Skeletal muscle tissue (tissue), 4 donors: ENCODE measurements around the gene MAN2A1. TPM values are rescaled to one million over a fixed set of nuclear protein-coding genes. Genes with fewer than 3 reads are reported as not detected.
A peak's percentile ranks its signal among the peaks of the same experiment; 100 is the strongest.

Source experiments
- H3K27ac ChIP-seq: one replicate; pipeline ENCODE4 v1.7.0; 2013; ENCODE audit warnings: mild to moderate bottlenecking, low read depth, low read length, inconsistent platforms
- H3K27me3 ChIP-seq, 3 donors: one replicate each; pipeline ENCODE4 v1.7.0; 2013; ENCODE audit warnings: low read length in 3 of 3; ENCODE audit not compliant: control insufficient read depth in 3 of 3, insufficient read depth in 3 of 3
- H3K36me3 ChIP-seq, 3 donors: one replicate each; pipeline ENCODE4 v1.7.0; 2013; ENCODE audit warnings: low read length in 3 of 3; ENCODE audit not compliant: control insufficient read depth in 3 of 3, insufficient read depth in 3 of 3
- H3K4me1 ChIP-seq, 3 donors: one replicate each; pipeline ENCODE4 v1.7.0; 2013; ENCODE audit warnings: low read length in 3 of 3, mild to moderate bottlenecking in 3 of 3; ENCODE audit not compliant: control insufficient read depth in 3 of 3, insufficient read depth in 3 of 3
- H3K4me3 ChIP-seq, 3 donors: one replicate each; pipeline ENCODE4 v1.7.0; 2013; ENCODE audit warnings: low read length in 3 of 3
- H3K9ac ChIP-seq, 3 donors: one replicate each; pipeline ENCODE4 v1.7.0; 2013; ENCODE audit warnings: low read length in 3 of 3, mild to moderate bottlenecking in 3 of 3, moderate library complexity in 2 of 3, low read depth in 1 of 3
- H3K9me3 ChIP-seq, 3 donors: one replicate each; pipeline ENCODE4 v1.7.0; 2013; ENCODE audit warnings: low read length in 3 of 3; ENCODE audit not compliant: control insufficient read depth in 3 of 3
- total RNA-seq: library from RNA; depleted of rRNA; stranded (reverse); fragments of >200 nt; gene quantifications from one replicate; pipeline ENCODE4 v1.2.3, GENCODE V29; 2014
- donor health status: Osteomylitis.

MAN2A1 gene
- total RNA-seq, 1 donor from 2014 or later: 81.4 TPM

- H3K9me3 ChIP-seq: no peaks in the 10 kb centered on the region
- no peak overlapping the region for H3K9ac ChIP-seq
- no peaks in the 10 kb centered on the region for H3K27me3 ChIP-seq
- no peak overlapping the region for H3K4me3 ChIP-seq
- no peaks in the 10 kb centered on the region for H3K4me1 ChIP-seq
- no peak overlapping the region for H3K27ac ChIP-seq
- no peaks in the 10 kb centered on the region for H3K36me3 ChIP-seq
Observed at GRCh38 chr5:109676920-109677319, 12.8 kb upstream of the MAN2A1 start.

GRCh38 chr5:109678447-109678846, 11.3 kb upstream of the MAN2A1 start:
- Histone ChIP-seq H3K27ac (no peak overlapping the region), H3K27me3 (no peaks in the 10 kb centered on the region), H3K4me1 (no peaks in the 10 kb centered on the region), H3K9ac (no peak overlapping the region), H3K9me3 (no peaks in the 10 kb centered on the region), H3K36me3 (no peaks in the 10 kb centered on the region), H3K4me3 (no peak overlapping the region)

GRCh38 chr5:109681763-109682162, 8.0 kb upstream of the MAN2A1 start:
- H3K9ac ChIP-seq: no peak overlapping the region
- no peaks in the 10 kb centered on the region for H3K36me3 ChIP-seq
- H3K27ac ChIP-seq: no peak overlapping the region
- no peaks in the 10 kb centered on the region for H3K4me1 ChIP-seq
- no peak overlapping the region for H3K4me3 ChIP-seq
- H3K27me3 ChIP-seq: no peaks in the 10 kb centered on the region
- H3K9me3 ChIP-seq: no peaks in the 10 kb centered on the region

GRCh38 chr5:109682383-109682782, 7.3 kb upstream of the MAN2A1 start:
- H3K4me1 ChIP-seq: no peaks in the 10 kb centered on the region
- no peaks in the 10 kb centered on the region for H3K27me3 ChIP-seq
- no peak overlapping the region for H3K27ac ChIP-seq
- H3K9me3 ChIP-seq: no peaks in the 10 kb centered on the region
- H3K4me3 ChIP-seq: no peak overlapping the region
- H3K9ac ChIP-seq: no peak overlapping the region
- no peaks in the 10 kb centered on the region for H3K36me3 ChIP-seq

- Histone ChIP-seq H3K27ac (no peak overlapping the region), H3K4me1 (peaks cover 0 to 4% (median 3%) of the 10 kb centered on the region in 3 donors), H3K4me3 (no peak overlapping the region), H3K27me3 (no peaks in the 10 kb centered on the region), H3K36me3 (no peaks in the 10 kb centered on the region), H3K9ac (no peak overlapping the region), H3K9me3 (no peaks in the 10 kb centered on the region)
Observed at GRCh38 chr5:109685916-109686315, 3.8 kb upstream of the MAN2A1 start.

- Histone ChIP-seq H3K36me3 (no peaks in the 10 kb centered on the region), H3K4me1 (peaks cover 9 to 15% (median 13%) of the 10 kb centered on the region in 3 donors), H3K27ac (peak overlapping the region; percentile 95), H3K9ac (peak overlapping the region; percentile 78 to 91 (median 85)), H3K27me3 (no peaks in the 10 kb centered on the region), H3K9me3 (no peaks in the 10 kb centered on the region), H3K4me3 (peak overlapping the region; percentile 79 to 94 (median 88))
Observed at GRCh38 chr5:109688630-109688969, 1.1 kb upstream of the MAN2A1 start.

- H3K27me3 ChIP-seq: no peaks in the 10 kb centered on the region
- peak overlapping the region; percentile 88 to 94 (median 91) for H3K4me3 ChIP-seq
- peaks cover 9 to 17% (median 13%) of the 10 kb centered on the region in 3 donors for H3K4me1 ChIP-seq
- peak overlapping the region; percentile 95 for H3K27ac ChIP-seq
- peak overlapping the region; percentile 85 to 93 (median 91) for H3K9ac ChIP-seq
- no peaks in the 10 kb centered on the region for H3K9me3 ChIP-seq
- H3K36me3 ChIP-seq: no peaks in the 10 kb centered on the region
Observed at GRCh38 chr5:109688970-109689739, 572 bp upstream of the MAN2A1 start.

GRCh38 chr5:109690242-109690974, 681 bp downstream of the MAN2A1 start:
- Histone ChIP-seq H3K27me3 (no peaks in the 10 kb centered on the region), H3K9ac (peak overlapping the region; percentile 82 to 93 (median 87)), H3K4me1 (peaks cover 17 to 26% (median 23%) of the 10 kb centered on the region in 3 donors), H3K27ac (peak overlapping the region; percentile 95), H3K4me3 (peak overlapping the region; percentile 86 to 94 (median 91)), H3K9me3 (no peaks in the 10 kb centered on the region), H3K36me3 (no peaks in the 10 kb centered on the region)

- peak overlapping the region; percentile 82 to 93 (median 87) for H3K9ac ChIP-seq
- no peaks in the 10 kb centered on the region for H3K27me3 ChIP-seq
- peak overlapping the region; percentile 82 to 94 (median 86) for H3K4me3 ChIP-seq
- no peaks in the 10 kb centered on the region for H3K36me3 ChIP-seq
- H3K4me1 ChIP-seq: peaks cover 22 to 33% (median 30%) of the 10 kb centered on the region in 3 donors
- peak overlapping the region; percentile 95 for H3K27ac ChIP-seq
- H3K9me3 ChIP-seq: no peaks in the 10 kb centered on the region
Observed at GRCh38 chr5:109690975-109691574, 1.3 kb downstream of the MAN2A1 start.

GRCh38 chr5:109691996-109692395, 2.3 kb downstream of the MAN2A1 start:
- Histone ChIP-seq H3K9ac (peak overlapping the region in 2 of 3 donors; percentile 87 to 93), H3K27ac (peak overlapping the region; percentile 95)

More at GRCh38 chr5:109691996-109692395, 2.3 kb downstream of the MAN2A1 start:
- H3K4me1 ChIP-seq: peaks cover 22 to 36% (median 34%) of the 10 kb centered on the region in 3 donors
- H3K27me3 ChIP-seq: no peaks in the 10 kb centered on the region
- H3K4me3 ChIP-seq: peak overlapping the region; percentile 60 to 94 (median 82)
- H3K9me3 ChIP-seq: no peaks in the 10 kb centered on the region
- no peaks in the 10 kb centered on the region for H3K36me3 ChIP-seq
